SKM-1 treated with dmso at 0.1 percent for 144 hours (cell line): ENCODE measurements around the gene KLHL6.
"Not testable (repeated sequence)": the region's sequence is repeated elsewhere in the genome, so short reads cannot be mapped to it uniquely, and the experiment has no call there.

Source experiments
- DNase-seq: peaks from one replicate; lab custom pipeline; 2025; ENCODE audit not compliant: unreplicated experiment; lab: John Stamatoyannopoulos, UW

Gene KLHL6

DNA sequence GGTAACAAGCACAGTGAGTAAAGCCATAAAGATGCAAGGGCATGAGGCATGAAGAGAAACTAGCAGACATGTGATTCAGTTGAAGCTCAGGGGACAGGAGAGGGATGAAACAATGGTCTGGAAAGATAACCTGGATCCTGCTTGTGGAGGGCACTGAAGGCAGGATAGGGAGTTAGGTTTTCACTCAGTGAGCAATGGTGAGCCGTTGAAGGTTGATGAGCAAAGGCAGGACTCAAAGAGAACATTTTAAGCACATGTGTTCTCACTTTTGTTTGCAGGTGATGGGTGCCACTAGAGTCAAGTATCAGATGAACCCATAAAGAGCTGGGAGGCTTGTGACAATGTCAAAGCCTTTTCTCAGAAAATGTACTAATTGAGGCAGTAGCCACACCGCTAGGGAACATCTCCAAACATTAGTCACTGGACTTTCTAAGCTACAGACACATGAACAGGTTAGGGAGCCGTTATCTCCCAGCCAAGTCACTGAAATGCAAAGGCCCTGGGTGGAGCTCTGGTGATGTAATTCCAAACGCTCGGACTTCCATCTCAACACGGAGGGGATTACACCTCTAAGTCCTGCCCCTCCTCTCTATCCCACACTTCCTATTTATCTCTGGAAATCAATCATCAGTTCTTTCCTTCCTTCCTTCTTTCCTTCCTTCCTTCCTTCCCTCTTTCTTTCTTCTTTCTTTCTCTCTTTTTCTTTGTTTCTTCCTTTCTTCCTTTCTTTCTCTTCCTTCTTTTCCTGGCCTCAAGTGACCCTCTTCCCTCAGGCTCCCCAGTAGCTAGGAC is 22.7 kb downstream of the KLHL6 start:
- no peak for DNase-seq

DNA sequence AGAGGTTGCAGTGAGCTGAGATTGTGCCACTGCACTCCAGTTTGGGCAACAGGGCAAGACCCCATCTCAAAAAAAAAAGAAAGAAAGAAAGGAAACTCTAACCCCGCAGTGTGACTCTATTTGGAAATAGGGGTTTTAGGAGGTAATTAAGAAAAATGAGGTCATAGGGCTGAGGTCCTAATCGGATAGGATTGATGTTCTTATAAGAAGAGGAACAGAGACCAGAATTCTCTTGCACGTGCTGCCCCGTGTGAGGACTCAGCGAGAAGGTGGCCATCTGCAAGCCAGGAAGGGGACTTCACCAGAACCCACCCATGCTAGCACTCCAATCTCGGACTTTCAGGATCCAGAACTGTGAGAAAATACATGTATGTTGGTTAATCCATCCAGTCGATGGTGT is 25.8 kb downstream of the KLHL6 start:
- DNase-seq: no peak

DNA sequence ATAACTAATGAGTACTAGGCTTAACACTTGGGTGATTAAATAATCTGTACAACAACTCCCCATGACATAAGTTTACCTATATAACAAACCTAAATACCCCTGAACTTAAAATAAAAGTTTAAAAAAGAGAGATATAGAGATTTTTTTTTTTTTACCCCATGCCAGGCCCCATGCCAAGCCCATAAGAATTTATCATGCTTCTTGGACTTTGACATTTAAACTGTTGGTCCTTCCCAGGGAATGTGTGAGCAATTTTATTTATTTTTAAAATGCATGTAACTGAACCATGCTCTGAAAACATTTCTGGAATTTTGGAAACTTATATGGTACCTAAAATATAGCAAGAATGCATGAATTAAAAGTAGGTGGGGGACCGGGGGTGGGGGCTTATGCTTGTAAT is 26.3 kb downstream of the KLHL6 start:
- DNase-seq: no peak

DNA sequence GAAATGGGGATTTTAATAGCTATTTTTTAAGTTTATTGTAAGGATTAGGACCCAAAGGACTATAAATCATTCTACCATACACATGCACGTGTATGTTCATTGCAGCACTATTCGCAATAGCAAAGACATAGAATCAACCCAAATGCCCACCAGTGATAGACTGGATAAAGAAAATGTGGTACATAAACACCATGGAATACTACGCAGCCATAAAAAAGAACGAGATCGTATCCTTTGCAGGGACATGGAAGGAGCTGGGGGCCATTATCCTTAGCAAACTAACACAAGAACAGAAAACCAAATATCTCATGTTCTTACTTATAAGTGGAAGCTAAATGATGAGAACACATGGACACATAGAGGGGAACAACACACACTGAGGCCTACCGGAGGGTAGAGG is 26.7 kb downstream of the KLHL6 start:
- DNase-seq: not testable (repeated sequence)

DNA sequence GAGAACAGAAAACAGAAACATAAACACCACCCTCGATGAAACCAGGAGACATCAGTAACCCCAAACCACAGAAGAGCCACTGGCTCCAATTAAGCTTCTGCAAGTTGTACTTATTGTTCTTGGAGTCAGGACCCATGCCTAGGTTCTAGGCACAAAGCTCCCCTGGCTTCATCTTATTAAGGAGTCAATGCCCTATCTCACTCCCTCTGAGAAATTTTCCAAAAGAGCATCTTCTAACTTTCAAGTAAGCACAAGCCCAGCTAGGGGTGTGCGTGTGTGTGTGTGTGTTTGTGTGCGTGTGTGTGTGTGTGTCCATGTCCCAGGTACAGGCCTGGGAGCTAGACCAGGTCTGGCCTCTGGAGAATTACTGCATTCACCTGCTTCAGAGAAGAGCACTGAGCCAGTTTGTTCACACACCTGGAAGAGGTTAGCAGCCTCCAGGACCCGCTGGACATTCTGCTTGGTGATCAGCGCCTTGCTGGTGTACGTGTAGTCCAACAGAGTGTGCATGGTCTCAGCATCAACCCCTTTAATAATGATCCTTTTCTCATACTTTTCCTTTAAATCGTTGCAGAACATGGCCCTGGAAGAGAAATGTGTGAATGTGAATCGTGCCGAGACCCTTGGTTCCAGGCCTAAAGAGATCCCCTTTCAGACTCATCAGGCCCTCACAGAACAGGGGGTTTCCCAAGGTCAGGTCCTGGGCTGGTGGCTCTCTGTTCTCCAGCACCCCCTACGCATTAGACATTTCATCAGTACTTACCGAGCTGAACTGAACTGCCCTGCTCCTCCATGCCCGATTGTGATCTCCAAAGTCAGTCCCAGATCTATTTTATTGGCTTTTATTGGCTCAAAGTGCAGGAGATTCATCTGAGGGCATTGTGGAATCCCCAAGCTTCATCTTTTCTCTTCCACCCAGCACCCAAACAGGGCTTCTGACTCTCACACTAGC is 27.8 kb downstream of the KLHL6 start:
- DNase-seq: no peak

DNA sequence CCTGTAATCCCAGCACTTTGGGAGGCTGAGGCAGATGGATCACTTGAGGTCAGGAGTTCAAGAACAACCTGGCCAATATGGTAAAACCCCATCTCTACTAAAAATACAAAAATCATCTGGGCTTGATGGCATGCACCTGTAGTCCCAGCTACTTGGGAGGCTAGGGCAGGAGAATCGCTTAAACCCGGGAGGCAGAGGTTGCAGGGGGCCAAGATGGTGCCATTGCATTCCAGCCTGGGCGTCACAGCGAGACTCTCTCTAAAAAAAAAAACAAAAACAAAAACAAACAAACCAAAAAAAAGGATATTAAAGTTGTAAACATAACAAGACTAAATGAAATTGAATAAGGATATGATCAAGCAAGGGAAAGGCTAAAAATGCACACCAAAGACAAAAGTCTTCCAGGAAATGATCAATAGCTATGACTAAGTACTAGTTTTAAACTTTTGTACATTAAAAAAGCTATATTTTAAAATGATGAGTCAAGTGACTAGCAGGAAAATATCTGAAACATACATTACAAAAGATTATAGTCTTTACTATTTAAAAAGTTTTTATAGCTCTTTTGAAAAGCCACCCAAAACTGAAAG is 28.6 kb downstream of the KLHL6 start:
- DNase-seq: no peak

GRCh38 chr3:183524476-183524875 is 31.0 kb downstream of the KLHL6 start:
- no peak for DNase-seq

- DNase-seq: not testable (repeated sequence)
These were observed 34.6 kb downstream of the KLHL6 start for GRCh38 chr3:183520741-183521556.

DNA sequence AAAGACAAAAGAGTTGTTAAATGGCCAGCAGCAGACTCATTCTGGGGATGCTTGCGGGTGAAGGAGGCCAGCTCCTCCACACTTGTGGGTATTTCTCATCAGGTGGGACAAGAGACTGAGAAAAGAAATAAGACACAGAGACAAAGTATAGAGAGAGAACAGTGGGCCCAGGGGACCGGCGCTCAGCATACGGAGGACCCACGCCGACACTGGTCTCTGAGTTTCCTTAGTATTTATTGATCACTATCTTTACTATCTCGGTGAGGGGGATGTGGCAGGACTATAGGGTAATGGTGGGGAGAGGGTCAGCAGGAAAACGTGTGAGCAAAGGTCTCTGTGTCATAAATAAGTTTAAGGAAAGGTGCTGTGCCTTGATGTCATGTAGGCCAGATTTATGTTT is 35.2 kb downstream of the KLHL6 start:
- DNase-seq: not testable (repeated sequence)

GRCh38 chr3:183519891-183520290 is 35.6 kb downstream of the KLHL6 start:
- DNase-seq: no peak

DNA sequence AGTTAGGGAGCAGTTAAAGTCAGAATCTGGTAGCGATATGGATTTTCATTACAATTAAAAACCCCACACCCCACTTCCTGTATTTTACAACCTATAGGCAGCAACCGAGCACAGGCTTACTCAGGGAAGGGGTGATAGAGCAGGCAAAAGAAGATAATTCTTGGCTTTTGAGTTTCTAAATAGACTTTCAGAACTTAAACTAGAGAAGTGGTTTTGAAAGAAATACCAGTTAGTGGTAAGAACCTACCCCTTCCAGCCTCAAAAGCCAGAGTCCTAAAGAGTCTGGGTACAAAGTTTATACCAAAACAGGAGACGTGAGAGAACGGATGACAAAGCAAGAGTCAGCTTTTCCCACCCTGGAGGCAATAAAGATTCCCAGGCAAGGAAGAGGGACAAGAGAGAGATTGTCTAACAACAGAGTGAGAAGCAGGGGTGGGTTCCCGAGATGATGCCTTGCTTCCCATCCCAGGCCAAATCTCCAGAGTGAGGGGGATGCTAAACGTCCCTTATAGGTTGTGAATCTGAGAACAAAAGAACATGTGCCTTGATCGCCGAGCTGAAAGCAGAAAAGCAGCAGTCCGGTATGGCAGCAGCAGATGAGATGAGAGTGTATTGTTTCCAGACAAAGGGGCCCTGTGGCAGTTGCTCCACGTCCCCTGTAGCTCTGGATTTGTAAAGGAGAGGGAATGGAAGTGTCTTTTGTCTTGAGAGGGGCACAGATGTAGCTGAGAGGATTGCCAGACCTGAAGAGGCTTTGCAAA is 36.8 kb downstream of the KLHL6 start:
- DNase-seq: no peak

GRCh38 chr3:183517607-183518006 is 37.9 kb downstream of the KLHL6 start:
- DNase-seq: no peak

GRCh38 chr3:183515968-183516851 is 39.3 kb downstream of the KLHL6 start:
- no peak for DNase-seq

- no peak for DNase-seq
These were observed 41.5 kb downstream of the KLHL6 start for GRCh38 chr3:183514021-183514420.

DNA sequence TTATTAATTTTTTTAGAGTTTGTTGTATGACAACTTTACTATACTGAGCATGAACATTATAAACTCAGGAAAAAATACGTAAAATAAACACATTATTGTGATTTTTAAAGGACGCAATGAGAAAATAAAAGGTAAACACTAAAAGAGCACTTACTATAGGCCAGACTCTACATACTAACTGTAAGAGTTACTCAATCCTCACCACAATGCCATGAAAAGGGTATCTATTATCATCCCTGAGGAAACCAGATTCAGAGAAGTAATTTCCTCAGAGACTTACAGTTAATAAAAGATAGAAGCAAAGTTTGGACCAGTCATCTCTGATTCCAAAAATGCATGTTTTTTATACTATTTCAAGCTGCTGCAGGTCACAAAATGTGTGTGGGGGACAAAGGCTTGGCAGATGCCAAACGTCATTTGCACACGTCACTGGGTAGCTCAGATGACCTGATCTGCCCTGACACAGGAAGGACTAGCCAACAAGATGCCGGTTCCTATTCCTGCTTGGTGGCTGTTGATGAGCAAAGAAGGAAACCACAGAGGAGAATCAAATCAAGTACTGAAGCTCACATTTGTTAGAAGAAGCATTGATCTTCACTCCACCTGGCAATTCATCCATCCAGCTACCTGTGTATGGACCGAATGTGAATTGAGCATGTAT is 42.3 kb downstream of the KLHL6 start:
- peak; percentile 74 for DNase-seq

DNA sequence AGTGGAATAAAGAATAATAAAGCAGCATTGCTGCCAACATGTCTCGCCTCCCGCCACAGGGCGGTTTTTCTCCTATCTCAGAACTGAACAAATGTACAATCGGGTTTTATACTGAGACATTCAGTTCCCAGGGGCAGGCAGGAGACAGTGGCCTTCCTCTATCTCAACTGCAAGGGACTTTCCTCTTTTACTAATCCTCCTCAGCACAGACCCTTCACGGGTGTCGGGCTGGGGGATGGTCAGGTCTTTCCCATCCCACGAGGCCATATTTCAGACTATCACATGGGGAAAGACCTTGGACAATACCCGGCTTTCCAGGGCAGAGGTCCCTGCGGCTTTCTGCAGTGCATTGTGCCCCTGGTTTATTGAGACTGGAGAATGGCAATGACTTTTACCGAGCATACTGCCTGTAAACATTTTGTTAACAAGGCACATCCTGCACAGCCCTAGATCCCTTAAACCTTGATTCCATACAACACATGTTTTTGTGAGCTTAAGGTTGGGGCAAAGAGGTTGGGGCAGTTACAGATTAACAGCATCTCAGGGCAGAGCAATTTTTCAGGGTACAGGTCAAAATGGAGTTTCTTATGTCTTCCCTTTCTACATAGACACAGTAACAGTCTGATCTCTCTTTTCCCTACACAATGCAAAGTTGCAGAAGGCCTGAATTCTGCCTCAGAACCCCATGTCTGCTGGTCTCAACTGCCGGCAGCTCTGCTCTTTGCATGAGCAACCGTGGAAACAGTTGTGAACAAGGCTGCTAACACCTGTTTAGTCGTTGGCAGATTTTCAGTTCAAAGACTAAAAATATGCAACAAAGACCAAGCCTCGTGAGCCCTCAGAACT is 44.0 kb downstream of the KLHL6 start:
- DNase-seq: not testable (repeated sequence)

DNA sequence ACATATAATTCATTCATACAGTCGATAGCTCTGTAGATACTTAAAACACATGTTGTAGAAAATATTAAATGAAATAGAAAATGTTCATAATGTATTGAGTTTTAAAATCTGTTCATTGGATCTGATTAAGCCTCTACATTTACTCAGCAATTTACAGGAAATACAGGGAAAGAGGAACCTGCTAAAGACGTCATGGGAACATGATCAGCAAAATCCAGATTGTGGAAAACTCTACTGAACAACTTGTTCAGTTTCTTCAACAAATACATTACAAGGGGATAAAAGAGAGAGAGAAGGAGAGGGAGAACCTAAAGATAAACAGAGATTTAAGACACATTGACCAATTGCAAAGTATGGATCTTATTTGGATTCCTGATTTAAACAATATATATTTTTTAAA is 46.7 kb downstream of the KLHL6 start:
- DNase-seq: no peak

DNA sequence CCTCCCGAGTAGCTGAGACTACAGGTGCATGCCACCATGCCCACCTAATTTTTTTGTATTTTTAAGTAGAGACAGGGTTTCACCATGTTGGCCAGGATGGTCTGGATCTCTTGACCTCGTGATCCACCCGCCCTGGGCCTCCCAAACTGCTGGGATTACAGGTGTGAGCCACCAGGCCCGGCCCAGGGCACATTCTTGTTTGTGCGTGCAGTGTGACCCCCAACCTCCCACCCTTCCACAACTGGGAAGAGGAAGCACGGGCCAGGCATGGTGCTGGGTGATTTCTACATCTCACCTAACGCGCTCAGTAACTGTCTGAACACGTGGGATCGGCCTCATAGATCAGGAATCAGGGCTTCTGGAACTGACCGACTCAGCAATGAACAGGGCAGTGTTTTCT is 48.0 kb downstream of the KLHL6 start:
- DNase-seq: no peak
